NCI-H226 (cell line): ENCODE measurements around the gene ARHGAP31.
"Not testable (repeated sequence)": the region's sequence is repeated elsewhere in the genome, so short reads cannot be mapped to it uniquely, and the experiment has no call there.

Source experiments
- DNase-seq: peaks from one replicate; pipeline ENCODE4 v3.0.0-alpha.2; 2015

Gene ARHGAP31, protein sequence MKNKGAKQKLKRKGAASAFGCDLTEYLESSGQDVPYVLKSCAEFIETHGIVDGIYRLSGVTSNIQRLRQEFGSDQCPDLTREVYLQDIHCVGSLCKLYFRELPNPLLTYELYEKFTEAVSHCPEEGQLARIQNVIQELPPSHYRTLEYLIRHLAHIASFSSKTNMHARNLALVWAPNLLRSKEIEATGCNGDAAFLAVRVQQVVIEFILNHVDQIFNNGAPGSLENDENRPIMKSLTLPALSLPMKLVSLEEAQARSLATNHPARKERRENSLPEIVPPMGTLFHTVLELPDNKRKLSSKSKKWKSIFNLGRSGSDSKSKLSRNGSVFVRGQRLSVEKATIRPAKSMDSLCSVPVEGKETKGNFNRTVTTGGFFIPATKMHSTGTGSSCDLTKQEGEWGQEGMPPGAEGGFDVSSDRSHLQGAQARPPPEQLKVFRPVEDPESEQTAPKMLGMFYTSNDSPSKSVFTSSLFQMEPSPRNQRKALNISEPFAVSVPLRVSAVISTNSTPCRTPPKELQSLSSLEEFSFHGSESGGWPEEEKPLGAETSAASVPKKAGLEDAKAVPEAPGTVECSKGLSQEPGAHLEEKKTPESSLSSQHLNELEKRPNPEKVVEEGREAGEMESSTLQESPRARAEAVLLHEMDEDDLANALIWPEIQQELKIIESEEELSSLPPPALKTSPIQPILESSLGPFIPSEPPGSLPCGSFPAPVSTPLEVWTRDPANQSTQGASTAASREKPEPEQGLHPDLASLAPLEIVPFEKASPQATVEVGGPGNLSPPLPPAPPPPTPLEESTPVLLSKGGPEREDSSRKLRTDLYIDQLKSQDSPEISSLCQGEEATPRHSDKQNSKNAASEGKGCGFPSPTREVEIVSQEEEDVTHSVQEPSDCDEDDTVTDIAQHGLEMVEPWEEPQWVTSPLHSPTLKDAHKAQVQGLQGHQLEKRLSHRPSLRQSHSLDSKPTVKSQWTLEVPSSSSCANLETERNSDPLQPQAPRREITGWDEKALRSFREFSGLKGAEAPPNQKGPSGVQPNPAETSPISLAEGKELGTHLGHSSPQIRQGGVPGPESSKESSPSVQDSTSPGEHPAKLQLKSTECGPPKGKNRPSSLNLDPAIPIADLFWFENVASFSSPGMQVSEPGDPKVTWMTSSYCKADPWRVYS (N-terminal part only)

DNA sequence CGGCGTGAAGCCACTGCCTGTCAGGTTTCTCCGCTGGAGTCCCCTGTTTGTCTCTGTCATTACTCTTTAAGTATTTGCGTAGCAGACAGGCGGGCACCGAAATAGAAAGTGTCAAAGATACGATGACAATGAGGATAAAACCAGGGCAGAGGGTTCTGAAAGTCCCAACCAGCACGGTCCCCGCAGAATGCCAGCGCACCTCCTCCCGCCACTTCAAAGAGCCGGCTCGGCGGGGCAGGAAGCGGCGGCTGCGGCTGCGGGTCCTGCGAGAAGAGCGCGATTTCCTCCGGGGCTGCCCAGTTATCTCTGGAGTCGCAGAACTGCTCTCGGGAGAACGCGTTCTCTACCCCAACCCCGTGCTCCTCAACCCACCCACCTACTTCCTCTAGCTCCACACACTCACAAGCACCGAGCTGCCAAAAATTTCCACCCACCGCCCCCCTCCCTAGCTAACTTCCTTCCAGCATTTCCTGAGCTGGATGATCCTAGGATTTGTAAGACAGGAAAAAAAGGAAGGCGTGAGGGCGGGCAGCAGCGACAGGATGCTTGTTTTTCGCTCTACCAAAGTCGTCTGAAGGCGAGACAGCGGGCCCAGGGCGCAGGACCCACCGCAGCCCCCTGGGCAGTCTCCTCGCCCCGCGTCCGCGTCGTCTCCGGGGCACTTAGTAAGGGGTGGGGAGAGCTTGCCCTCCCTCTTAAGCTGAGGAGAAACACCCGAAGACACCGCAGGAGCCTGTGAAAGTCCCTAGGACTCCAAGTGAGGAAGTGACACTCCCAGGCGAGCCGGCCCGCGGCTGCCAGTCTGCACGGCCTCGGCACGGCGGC lies at the start of gene ARHGAP31:
ARHGAP31 (plus strand) TSS at position 513 of the 825 bp plus-strand sequence. CDS start 522 bp downstream, outside the sequence.
- DNase-seq = no peak

DNA sequence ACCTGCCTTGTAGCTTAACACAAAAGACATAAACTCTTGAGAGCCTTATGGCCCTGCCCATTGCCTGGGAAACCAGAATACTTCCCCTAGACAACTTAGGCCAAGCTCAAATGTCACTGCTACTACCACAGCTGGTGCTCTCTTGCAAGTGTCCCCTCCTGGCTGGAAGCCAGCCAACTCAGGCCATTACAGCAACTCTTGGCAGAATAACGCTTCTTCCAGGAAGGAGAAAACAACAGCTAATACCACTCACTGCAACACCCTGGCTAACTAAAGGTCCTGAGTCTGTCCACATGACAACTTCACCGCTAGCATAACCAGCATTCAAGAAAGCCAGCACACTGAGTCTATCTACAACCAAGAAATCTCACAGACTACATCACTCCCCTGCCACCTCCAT lies 48.4 kb upstream of the ARHGAP31 start:
- no peak for DNase-seq

DNA sequence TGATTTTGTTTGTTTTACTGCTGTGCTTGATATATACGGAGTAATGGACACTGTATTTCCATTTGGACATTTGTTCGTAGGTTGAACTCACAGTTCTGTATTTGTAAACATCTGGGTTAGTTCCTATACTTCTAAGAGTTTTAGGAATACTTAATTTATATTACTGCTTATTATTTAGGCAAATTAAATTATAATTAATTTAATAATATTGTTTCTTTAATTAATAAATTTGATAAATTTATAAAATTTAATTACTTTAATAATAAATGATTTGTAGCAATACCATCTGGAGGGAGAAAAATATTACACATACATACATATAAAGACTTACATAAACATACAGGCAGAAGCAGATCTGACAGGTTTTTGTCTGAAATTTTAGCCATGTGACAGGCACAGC lies 39.0 kb upstream of the ARHGAP31 start:
- DNase-seq = no peak

DNA sequence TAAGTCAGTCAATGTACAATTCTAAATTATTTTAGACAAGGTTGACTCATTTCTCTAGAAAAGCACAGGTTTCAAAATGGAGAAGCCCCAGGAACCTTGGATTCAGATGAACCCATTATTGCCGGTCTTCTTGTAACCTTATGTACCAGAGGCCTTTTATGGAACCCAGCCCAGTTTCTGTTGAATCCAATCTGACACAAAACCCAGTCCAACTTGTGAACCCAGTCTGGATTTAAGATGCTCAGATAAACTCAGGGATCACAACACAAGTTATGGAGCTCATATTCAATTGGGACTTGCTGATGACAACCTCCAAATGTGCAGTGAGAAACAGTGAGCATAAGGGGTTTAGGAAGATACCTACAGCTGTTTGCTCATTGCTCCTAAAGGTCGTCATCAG lies 37.1 kb upstream of the ARHGAP31 start:
- no peak for DNase-seq

DNA sequence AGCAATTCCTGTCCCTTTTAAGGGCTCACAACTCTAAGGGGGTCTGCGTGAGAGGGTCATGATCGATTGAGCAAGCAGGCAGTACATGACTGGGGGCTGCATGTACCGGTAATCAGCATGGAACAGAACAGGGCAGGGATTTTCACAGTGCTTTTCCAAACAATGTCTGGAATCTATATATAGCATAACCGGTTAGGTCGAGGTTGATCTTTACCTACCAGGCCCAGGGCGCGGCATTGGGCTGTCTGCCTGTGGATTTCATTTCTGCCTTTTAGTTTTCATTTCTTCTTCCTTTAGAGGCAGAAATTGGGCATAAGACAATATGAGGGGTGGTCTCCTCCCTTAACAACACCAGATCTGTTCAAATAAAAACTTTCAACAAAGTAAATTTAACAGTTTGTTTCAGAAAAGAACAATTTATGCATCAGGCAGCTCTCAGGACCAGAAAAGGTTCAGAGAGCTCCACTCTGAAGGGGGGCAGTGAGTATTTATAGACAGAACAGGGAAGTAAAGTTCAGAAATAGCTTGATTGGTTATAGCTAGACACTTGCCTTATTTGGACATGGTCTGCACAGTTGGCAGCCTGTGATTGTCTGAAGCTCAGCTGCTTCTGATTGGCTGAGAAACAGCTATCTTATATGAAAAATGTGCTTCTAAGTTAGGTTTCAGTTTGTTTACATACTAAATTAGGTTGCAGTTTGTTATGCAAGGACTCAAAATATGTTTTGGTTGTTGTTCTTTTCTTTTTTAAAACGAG lies 36.4 kb upstream of the ARHGAP31 start:
- DNase-seq = no peak

DNA sequence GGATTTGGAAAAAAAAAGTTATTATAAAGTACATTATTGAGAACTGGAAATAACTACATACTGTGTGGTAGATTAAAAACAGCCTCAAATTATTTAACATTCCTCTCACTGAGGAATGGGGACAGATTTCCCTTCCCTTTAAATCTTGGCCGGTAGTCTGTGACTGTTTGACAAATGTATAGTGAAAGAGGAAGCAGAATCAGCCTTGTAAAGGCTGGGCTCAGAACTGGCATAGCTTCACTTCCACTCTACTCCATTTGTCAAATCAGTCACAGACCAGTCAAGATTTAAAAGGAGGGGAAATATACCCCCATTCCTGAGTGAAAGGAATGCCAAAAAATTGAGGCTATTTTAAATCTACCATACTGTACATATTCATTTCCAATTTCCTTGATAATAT lies 35.3 kb upstream of the ARHGAP31 start:
- no peak for DNase-seq

DNA sequence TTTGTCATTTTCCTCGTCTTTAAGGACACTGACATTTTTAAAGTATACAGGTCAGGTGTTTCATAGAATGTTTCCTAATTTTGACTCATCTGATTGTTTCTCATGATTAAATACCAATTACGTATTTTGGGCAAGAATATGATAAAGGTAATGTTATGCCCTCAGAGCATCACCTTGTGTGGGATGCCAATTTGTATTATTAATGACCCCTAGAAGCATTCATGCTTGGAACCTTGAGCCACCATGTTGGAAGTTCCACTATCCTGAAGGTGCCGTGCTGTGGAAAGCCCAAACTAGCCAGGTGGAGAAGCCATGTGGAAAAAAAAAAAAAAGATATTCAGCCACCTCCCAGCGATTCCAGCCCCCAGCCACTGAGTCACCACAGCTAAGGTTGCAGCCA lies 34.4 kb upstream of the ARHGAP31 start:
- DNase-seq = no peak

DNA sequence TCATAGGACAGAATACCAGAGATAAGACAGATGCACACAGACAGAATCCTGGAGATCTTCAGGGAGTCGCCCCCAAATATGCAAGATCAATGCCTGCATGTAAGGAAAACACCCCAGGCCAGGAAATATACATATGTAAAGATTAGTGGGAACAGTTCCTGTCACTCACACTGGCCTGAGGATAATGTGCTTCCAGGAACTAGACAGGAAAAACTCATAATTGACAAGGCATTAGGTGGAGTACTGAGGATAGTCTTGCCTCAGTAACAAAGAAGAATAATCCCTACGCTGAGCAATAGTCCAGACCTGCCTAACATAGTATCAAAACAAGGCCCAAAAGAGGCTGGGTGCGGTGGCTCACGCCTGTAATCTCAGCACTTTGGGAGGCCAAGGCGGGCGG lies 33.1 kb upstream of the ARHGAP31 start:
- no peak for DNase-seq

DNA sequence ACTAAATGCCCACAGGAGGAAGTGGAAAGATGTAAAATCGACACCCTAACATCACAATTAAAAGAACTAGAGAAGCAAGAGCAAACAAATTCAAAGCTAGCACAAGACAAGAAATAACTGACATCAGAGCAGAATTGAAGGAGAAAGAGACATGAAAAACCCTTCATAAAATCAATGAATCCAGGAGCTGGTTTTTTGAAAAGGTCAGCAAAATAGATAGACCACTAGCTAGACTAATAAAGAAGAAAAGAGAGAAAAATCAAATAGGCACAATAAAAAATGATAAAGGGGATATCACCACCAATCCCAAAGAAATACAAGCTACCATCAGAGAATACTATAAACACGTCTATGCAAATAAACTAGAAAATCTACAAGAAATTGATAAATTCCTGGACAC lies 24.0 kb upstream of the ARHGAP31 start:
- not testable (repeated sequence) for DNase-seq

DNA sequence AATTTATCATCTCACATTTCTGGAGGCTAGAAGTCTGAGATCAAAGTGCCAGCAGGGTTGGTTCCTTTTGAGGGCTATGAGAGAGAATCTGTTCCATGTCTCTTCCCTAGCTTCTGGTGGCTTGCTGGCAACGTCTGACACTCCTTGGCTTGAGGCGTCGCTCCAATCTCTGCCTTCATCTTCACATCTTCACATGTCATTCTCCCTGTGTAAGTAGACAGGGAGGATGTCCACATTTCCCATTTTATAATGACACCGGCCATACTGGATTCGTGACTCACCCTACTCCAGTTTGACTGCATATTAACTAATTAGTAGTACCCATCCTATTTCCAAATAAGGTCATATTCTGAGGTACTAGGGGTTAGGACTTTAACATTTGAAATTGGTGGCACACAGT lies 17.5 kb upstream of the ARHGAP31 start:
- DNase-seq = no peak

DNA sequence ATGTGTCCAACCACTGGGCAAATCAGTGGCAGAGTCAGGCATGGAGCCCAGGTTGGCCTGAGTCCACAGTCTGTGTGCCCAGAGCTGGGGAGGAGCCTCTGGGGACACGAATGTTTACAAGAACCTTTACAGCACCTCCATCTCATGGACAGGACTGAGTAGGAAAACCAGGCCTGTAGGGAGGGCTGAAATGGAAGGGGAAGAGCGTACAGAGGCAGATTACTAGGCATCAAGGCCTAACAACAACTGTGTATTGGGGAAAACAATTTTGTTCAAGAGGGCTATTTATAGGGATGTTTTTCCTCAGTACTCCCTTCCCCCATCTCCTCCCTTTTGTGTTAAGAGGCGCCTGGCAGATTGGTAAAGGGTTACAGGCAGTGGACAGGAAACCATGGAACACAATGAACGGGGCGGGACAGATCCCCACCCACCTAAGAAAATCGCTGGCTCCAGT lies 15.1 kb upstream of the ARHGAP31 start:
- DNase-seq = no peak

DNA sequence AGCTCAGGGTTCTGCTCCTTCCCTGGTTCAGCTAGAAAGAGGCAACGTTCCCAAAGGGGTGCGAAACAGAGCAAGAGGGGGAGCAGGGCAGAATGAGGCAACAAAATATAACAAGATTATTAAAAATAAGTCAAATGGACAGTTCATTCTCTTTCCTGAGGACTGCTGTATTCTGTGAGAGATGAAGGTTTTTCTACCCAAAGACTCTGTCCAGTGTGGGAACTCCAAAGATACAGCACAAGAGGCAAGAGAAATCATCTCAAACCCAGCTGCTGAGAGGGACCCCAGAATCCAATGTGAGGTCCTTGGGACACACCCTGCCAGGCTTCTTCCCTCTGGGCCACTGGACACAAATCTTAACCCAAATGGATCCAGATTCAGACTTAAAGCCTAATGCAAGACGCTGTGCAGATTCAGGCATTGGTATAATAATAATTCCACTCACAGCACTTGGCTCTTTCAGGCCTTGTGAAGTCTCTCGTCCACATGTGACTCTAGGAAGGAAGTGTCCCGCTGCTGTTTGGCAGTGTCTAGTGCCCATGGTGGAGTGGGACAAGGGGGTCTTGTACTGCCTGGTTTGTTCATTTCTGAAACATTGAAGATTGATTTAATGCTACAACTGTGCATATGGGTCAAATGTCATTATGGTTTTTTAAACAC lies 14.5 kb upstream of the ARHGAP31 start:
- no peak for DNase-seq

DNA sequence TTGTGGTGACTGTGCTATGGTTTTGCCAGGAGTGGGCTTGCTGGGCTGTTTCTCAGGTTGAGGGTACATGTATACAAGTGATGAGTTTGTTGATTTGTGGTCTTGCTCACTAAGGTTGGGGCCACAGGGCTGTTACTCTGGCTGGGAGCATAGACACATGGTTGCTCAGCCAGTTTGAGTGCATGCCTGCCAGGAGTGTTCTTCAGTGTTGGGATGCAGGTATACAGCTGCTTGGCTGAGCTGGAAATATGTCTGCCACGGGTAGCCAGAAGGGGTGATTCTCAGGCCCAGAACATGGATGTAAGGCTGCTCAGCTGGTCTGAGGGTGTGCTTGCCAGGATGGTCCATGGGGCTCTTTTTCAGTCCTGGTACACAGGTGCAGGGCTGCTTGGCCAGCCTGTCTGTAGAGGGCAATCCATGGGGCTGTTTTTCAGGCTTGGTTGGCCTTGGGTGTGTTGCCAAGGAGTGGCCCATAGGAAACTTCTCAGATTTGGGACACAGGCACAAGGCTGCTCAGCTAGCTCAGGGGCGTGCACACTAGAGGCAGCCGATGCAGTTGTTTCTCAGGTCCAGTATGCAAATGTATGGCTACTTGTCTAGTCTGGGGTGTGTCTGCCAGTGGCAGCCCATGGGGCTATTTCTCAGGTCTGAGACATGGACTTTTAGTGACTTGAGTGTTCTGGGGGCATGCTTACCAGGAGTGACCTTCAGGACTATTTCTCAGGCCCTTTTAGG lies 5.3 kb upstream of the ARHGAP31 start:
- DNase-seq = no peak

DNA sequence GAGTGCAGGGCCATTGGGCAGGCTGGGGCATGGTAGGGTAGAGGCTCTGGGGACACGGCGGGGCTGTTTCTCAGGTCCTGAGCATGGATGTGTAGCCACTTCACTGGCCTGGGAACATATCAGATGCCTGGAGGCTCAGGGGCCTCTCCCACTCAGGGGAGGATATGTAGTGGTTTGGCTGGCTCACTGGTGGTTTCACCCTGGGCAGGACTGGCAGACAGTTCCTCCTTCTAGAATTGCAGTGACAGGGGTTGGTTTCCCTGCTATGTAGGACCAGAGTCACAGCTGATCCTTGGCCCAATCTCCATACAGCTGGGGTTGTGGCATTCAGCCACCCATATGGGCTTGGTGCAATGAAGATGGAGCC lies 4.8 kb upstream of the ARHGAP31 start:
- no peak for DNase-seq

DNA sequence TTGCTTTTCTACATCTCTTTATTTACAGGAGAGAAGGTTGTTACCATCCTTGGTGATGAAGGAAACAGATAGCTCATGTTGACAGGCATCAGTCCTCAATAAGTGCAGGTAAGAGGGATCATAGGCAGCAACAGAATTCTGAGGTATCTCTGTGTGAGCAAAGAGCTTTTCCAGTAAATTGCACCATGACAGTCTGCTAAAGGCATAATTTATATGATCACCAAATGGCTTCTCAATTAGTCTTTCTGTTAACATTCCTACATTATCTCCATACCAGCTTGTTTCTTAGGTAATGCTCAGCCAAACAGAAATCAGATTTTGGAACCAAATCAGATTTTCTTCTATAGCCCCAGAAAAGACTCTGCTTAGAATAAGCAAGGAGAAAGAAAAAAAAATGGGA lies 3.6 kb upstream of the ARHGAP31 start:
- no peak for DNase-seq

DNA sequence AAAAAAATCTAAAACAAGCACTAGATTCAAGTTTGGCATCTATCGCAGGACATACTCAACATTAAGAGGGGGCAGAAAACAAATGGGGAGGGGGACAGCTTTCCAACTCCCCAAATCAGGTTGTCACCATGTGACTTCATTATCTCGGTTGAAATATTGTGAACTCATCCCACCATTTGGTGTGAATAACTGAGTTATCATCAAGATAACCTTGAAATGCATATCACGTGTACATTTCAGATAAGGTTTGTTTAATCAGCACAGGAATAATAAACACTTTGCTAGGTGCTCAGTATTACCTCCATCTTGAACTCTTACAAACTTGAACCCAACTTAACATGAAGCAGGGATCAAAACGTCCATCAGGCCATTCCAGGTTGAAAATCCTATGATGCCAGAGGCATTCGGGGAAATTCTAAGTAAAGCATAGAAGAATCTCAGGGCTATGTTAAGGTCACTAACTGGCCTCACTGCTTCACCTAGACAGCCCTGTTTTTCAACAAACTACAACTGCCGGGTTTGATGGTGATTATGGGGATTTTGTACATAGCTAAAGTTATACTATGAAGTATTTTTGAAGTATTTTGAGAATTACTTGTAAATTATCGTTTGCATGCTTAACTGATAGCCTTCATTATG lies 3.0 kb upstream of the ARHGAP31 start:
- no peak for DNase-seq

DNA sequence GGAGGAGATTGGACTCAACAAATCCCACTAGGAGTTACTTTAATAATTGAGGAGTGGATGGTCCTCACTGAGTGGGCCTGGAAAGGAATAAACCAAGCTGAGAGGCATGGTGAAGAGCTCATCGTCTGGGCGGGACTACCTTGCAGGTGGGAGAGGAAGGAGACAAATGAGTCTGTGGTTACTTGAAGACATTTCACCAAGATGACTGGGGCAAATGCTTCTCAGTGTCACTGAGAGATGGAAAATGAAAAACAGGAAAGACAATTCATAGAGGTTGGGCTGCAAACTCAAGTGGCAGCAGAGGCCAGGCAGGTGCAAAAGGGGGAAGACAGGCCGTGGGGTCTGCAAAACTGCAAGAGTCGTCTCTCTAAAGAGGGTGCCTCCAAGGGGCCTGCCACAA lies 1.5 kb upstream of the ARHGAP31 start:
- no peak for DNase-seq

DNA sequence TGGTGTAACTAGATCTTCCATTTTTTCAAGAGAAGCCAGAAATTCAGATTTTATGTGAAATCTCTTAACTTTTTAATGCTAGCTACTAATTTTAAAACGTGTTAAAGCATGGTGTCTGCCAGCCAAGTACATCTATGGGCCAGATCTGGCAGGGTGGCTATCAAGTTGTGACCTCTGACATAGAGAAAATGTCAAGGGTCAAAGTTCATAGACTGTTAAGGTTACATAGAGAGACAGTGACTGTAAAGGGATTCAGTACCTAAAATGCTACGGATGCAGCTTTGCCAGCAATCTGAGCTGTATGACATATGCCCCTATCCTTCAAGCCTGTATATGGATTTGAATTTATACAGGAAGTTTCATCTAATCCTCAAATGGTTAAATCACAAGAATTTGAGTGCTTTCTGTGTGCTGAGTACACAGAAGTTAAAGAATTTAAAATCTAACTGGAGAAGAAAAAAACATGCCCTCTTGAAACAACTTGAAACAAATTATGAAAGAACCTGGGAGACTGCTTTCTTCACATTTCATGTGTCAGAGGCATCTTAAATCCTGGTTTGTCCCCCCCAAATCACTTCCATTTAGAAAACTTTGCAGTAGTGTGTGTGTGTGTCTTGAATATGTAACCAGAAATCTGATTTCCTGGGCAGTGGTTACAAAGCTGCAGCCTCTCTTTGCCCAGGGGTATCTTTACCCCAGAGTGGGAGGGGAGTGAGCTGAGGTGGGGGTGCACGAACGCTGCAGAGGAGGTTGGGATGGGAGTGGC lies 895 bp upstream of the ARHGAP31 start:
- no peak for DNase-seq
